Measurements from ENCODE around the gene TMEM258.

DNA sequence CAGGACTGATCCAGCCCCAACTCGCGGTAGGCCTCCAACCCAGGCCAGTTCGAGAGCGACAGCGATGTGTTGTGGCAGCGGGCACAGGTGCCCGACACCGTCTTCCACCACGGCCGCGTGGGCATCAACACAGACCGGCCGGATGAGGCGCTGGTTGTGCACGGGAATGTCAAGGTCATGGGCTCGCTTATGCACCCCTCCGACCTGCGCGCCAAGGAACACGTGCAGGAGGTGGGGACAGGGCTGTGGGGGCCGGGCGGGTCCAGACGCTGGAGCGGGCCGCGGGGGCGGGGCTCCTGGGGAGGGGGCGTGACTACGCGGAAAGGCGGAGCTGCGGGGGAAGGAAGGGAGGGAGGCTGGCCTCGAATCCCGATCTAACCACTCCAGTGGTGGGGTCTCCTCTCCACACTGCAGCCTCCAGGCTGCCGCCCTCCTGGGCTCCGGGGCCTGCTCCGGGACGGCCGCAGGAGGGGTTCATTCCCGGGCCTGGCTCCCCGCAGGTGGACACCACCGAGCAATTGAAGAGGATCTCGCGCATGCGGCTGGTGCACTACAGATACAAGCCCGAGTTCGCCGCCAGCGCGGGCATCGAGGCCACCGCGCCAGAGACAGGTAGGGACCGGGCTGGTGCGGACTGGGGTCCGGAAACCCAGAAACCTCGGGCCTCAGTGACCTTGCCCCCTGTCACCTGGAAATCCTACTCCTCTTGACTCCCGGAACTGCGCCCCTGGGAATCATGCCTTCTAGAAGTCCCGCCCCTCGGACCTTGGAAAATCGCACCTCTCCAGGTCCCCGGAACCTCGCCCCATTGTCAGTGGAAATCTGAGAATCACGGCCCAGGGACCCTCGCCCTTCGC, 14.9 kb downstream of the TMEM258 start:
- TF ChIP-seq ELF4 (IDR thresholded peaks at IDR 0.05) = no peak
- no peak for TF ChIP-seq FOXK2 (IDR thresholded peaks at IDR 0.05)

All from HEK293T (cell line).